ENCODE results near the gene KAZN. TPM values are rescaled to one million over a fixed set of nuclear protein-coding genes. Genes with fewer than 3 reads are reported as not detected.

KAZN gene
- polyA plus RNA-seq, 1 donor from 2014 or later: 20.6 TPM

GRCh38 chr1:14783592-14783886 is 185.1 kb downstream of the KAZN start:
- TF ChIP-seq CTCF (IDR thresholded peaks at IDR 0.05; ENCODE audit: poor library complexity, severe bottlenecking) (no peak), SMC3 (conservative IDR thresholded peaks at IDR 0.05; ENCODE audit: poor library complexity) (no peak), TAF1 (IDR thresholded peaks at IDR 0.05; ENCODE audit: low read depth) (no peak), RAD21 (conservative IDR thresholded peaks at IDR 0.05) (no peak), EP300 (conservative IDR thresholded peaks at IDR 0.05; ENCODE audit: poor library complexity, severe bottlenecking) (no peak)
- no peaks in the 10 kb centered on the region for H4K20me1 ChIP-seq (ENCODE audit: insufficient read depth)
- H3K27me3 ChIP-seq (ENCODE audit: insufficient read depth, low read depth, low read length): no peaks in the 10 kb centered on the region
- no peaks in the 10 kb centered on the region for H3K9me3 ChIP-seq (ENCODE audit: low read length)
- H3K4me2 ChIP-seq (ENCODE audit: low read length): no peak overlapping the region
- H3K79me2 ChIP-seq (replicated peaks; ENCODE audit: insufficient read depth, low read length): no peaks in the 10 kb centered on the region
- H3F3A ChIP-seq (ENCODE audit: insufficient read depth, low read length, poor library complexity, severe bottlenecking): no peaks in the 10 kb centered on the region
- no peak overlapping the region for H3K27ac ChIP-seq (ENCODE audit: low read length)
- no peak overlapping the region for H3K9ac ChIP-seq (ENCODE audit: low read length)
- no peak overlapping the region for H2AFZ ChIP-seq (ENCODE audit: low read depth, low read length)
- H3K9me2 ChIP-seq (ENCODE audit: insufficient read depth, low read length): no peaks in the 10 kb centered on the region
- H3K4me3 ChIP-seq (ENCODE audit: low read length): no peak overlapping the region
- no peaks in the 10 kb centered on the region for H3K36me3 ChIP-seq (ENCODE audit: insufficient read depth, low read length)

- Histone ChIP-seq H4K20me1 (ENCODE audit: insufficient read depth) (no peaks in the 10 kb centered on the region), H2AFZ (ENCODE audit: low read depth, low read length) (no peak overlapping the region), H3K27ac (ENCODE audit: low read length) (no peak overlapping the region), H3K9me3 (ENCODE audit: low read length) (no peaks in the 10 kb centered on the region), H3K9me2 (ENCODE audit: insufficient read depth, low read length) (no peaks in the 10 kb centered on the region), H3K36me3 (ENCODE audit: insufficient read depth, low read length) (no peaks in the 10 kb centered on the region), H3K79me2 (replicated peaks; ENCODE audit: insufficient read depth, low read length) (no peaks in the 10 kb centered on the region), H3F3A (ENCODE audit: insufficient read depth, low read length, poor library complexity, severe bottlenecking) (no peaks in the 10 kb centered on the region), H3K4me2 (ENCODE audit: low read length) (no peak overlapping the region), H3K27me3 (ENCODE audit: insufficient read depth, low read depth, low read length) (no peaks in the 10 kb centered on the region), H3K4me3 (ENCODE audit: low read length) (no peak overlapping the region), H3K9ac (ENCODE audit: low read length) (no peak overlapping the region)
- no peak for TF ChIP-seq POLR2AphosphoS5 (IDR thresholded peaks at IDR 0.05)
- TF ChIP-seq EZH2 (IDR thresholded peaks at IDR 0.05; ENCODE audit: borderline replicate concordance, insufficient read depth, low read length, poor library complexity, severe bottlenecking): no peak
- no peak for TF ChIP-seq RAD21 (conservative IDR thresholded peaks at IDR 0.05)
- no peak for TF ChIP-seq CTCF (IDR thresholded peaks at IDR 0.05; ENCODE audit: poor library complexity, severe bottlenecking)
- no peak for TF ChIP-seq SMC3 (conservative IDR thresholded peaks at IDR 0.05; ENCODE audit: poor library complexity)
- TF ChIP-seq REST (IDR thresholded peaks at IDR 0.05; ENCODE audit: borderline replicate concordance): no peak
These were observed 186.6 kb downstream of the KAZN start for GRCh38 chr1:14784790-14785773.
